Epithelial cell of esophagus (primary cell): ENCODE results near the gene LSS.
"Not testable (repeated sequence)": the region's sequence is repeated elsewhere in the genome, so short reads cannot be mapped to it uniquely, and the experiment has no call there.

Experiments used
- DNase-seq: peaks from one replicate; pipeline ENCODE4 v3.0.0; 2010; ENCODE audit warnings: low read depth
- H3K4me3 ChIP-seq: 2 replicates; pipeline ENCODE4 v1.5.1; 2011; ENCODE audit warnings: mild to moderate bottlenecking, low read length, control low read depth
- TF ChIP-seq, protein P1 (sequence below): IDR thresholded peaks from 2 replicates; pipeline ENCODE4 v1.5.1; 2011; ENCODE audit warnings: low read depth, mild to moderate bottlenecking, low read length, control low read depth, inconsistent platforms; ENCODE audit not compliant: insufficient read depth; ENCODE audit errors: missing control alignments

LSS gene

DNA sequence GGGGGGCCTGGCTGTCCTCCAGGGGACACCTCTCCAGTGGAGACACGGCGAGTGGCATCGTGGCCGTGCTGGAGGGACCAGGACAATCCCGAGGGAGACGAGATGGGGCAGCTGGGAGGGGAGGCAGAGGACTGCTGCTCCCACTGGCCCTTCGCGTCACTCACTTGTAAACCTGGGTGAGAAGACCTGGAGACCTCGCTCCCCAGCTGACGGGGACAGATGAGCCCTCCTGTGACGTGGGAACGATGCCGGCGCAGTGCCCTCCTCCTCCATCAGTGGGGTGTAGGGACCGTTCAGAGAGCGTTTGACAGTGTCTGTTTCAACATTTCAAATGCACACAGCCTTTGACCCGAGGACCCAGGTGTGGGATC is 48.9 kb downstream of the LSS start:
- H3K4me3 ChIP-seq = no peak overlapping the region
- no peak for DNase-seq
- TF ChIP-seq, protein P1, sequence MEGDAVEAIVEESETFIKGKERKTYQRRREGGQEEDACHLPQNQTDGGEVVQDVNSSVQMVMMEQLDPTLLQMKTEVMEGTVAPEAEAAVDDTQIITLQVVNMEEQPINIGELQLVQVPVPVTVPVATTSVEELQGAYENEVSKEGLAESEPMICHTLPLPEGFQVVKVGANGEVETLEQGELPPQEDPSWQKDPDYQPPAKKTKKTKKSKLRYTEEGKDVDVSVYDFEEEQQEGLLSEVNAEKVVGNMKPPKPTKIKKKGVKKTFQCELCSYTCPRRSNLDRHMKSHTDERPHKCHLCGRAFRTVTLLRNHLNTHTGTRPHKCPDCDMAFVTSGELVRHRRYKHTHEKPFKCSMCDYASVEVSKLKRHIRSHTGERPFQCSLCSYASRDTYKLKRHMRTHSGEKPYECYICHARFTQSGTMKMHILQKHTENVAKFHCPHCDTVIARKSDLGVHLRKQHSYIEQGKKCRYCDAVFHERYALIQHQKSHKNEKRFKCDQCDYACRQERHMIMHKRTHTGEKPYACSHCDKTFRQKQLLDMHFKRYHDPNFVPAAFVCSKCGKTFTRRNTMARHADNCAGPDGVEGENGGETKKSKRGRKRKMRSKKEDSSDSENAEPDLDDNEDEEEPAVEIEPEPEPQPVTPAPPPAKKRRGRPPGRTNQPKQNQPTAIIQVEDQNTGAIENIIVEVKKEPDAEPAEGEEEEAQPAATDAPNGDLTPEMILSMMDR = no peak

DNA sequence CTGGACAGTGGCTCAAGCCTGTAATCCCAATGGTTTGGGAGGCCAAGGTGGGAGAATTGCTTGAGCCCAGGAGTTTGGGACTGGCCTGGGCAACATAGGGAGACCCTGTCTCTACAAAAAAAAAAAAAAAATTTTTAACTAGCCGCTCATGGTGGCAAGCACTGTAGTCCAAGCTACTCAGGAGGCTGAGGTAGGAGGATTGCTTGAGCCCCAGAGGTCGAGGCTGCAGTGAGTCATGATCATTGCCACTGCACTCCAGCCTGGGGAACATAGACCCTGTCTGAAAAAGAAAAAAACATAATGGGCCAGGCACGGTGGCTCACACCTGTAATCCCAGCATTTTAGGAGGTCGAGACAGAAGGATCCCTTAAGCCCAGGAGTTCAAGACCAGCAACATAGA is 49.6 kb downstream of the LSS start:
- no peak overlapping the region for H3K4me3 ChIP-seq
- TF ChIP-seq, protein P1 = no peak
- no peak for DNase-seq

DNA sequence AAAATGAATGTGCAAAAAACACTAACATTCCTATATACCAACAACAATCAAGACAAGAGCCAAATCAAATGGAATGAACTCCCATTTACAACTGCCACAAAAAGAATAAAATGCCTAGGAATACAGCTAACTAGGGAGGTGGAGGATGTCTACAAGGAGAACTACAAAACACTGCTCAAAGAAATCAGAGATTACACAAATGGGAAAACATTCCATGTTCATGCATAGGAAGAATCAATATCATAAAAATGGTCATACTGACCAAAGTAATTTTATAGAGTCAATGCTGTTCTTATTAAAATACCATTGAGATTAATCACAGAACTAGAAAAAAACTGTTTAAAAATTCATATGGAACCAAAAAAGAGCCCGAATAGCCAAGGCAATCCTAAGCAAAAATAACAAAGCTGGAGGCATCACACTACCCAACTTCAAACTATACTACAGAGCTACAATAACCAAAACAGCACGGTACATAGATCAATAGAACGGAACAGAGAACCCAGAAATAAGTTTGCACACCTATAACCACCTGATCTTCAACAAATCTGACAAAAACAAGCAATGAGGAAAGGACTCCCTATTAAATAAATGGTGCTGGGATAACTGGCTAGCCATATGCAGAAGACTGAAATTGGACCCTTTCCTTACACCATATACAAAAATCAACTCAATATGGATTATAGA is 52.0 kb downstream of the LSS start:
- H3K4me3 ChIP-seq, DNase-seq: not testable (repeated sequence)

DNA sequence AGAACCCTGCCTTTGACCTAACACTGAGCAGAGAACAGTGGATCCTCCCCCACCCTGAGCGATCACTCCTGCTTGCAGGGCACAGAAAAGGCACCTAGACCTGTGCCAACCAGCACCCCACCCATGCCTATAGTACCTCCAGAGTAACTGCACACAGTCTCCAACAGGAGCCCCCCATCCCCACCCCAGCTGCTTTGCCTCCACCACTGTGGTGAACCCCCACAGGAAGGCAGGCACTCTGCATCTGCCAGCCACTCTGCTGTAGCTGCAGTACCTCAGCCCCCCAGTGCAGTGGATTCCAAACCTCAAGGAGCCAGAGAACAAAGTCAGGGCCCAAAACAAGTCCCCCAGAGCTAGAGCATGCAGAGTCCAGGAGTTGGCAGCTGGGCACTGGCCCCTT is 55.0 kb downstream of the LSS start:
- no peak overlapping the region for H3K4me3 ChIP-seq
- DNase-seq = no peak
- TF ChIP-seq, protein P1 = no peak

DNA sequence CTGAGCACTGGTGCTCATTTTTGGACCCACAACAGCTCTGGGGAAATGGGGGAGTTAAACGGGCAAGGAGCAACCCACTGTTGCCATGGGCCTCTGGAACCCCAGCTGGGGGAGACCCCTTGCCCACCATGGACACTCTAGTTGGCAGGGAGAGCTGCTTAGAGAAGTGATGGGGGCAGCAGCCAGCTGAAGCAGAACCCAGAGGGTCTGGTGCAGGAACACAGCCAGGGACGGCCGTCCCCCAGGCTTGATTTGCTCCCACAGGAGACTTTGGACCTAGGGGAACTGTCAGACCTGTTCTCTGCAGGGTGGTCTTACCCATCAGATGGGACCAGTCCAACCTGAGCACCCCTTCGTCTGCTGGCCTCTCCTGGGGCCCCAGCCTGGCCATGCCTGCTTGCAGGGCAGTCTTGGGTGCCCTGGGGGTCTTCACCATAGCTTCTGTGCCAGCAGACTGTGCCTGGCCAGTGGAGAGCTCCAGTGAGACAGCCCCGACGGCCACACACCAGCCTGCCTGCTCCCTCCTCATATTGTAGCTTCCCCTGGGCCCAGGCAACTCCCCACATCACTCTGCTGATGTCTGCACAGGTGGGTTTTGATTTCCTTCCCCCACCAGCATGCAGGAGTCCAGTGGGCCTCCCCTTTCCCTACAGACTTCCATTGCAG is 55.6 kb downstream of the LSS start:
- H3K4me3 ChIP-seq = no peak overlapping the region
- no peak for DNase-seq
- TF ChIP-seq, protein P1 = no peak

DNA sequence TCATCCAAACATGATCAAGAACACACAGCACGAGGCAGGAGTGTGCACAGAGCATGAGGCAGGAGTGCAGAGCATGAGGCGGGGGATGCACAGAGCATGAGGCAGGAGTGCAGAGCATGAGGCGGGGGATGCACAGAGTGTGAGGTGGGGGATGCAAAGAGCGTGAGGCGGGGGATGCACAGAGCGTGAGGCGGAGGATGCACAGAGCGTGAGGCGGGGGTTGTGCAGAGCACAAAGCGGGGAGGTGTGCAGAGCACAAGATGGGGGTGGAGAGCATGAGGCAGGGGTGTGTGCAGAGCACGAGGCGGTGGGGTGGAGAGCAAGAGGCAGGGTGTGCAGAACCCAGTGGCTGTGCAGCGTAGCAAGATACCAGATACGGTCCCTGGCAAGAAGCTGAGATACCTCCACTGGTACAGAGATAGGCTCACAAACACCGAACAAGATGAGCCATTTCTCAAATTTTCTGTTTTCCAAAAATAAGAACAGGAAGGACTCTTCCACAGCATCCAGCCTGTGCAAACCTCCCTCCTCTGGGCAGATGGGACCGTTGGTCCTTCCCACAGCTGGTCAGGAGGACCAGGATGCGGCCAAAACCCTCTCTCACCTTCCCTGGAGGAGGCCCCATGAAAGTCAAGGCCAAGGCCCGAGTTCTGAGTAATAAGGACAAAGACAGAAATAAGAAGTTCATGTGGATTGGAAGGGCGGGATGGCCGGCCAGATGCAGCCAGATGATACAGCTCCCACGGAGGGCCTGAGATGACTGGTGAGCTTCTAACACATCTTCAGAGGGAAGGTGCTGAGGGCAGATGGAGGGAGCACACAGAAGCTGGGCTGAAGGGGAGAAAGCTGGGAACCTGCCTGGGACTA is 56.3 kb downstream of the LSS start:
- H3K4me3 ChIP-seq = no peak overlapping the region
- DNase-seq = no peak
- TF ChIP-seq, protein P1 = no peak

DNA sequence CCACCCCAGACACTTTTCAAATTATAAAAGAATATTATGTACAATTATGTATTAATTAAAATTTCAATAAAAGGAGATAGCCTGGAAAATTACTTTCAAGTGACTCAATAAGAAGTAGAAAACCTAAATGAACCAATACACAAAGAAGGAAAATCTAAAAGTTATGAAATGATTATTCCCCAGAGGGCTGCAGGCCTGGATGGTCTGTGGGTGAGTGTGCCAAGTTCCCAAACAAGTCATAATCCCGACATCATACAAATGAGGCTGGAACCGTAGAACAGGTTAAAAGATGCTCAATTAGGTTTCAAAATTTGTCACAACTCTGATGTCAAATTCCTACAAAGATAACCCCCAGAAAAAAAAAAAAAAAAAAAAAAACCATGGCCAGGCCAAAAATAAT is 57.0 kb downstream of the LSS start:
- no peak for DNase-seq
- H3K4me3 ChIP-seq = no peak overlapping the region
- TF ChIP-seq, protein P1 = no peak

DNA sequence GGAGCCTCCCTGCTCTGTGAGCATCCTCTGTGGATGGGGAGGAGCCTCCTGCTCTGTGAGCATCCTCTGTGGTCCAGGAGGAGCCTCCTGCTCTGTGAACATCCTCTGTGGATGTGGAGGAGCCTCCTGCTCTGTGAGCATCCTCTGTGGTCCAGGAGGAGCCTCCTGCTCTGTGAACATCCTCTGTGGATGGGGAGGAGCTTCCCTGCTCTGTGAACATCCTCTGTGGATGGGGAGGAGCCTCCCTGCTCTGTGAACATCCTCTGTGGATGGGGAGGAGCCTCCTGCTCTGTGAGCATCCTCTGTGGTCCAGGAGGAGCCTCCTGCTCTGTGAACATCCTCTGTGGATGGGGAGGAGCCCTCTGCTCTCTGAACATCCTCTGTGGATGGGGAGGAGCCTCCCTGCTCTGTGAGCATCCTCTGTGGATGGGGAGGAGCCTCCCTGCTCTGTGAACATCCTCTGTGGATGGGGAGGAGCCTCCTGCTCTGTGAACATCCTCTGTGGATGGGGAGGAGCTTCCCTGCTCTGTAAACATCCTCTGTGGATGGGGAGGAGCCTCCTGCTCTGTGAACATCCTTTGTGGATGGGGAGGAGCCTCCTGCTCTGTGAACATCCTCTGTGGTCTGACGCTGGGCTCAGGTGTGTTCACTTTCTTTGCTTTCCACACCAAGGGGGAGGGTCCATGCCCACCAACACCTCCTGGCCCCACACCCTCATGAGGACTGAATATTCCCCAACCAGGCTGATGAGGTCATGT is 58.0 kb downstream of the LSS start:
- DNase-seq, H3K4me3 ChIP-seq: not testable (repeated sequence)
